GM12878 (cell line): ENCODE data around the gene DUS1L. TPM values are rescaled to one million over a fixed set of nuclear protein-coding genes. Genes with fewer than 3 reads are reported as not detected.

ENCODE experiments used
- ATAC-seq: fragments of 200-7000 bp; cut with Tn5 transposase; 3 replicates; pipeline ENCODE4 v1.9.1; 2020; ENCODE audit warnings: mild to moderate bottlenecking, moderate library complexity
- BruUV-seq: library from RNA; stranded (reverse); fragments of 400-500 nt; replicated peaks from 2 replicates; lab custom pipeline; 2021; lab: Mats Ljungman, UMichigan
- CTCF ChIA-PET: fragments of 300-600 bp; sonication (Branson Sonifier 250); formaldehyde crosslinking; extraction: SDS; loops from one replicate; lab custom pipeline; 2021; ENCODE audit warnings: inconsistent platforms; lab: Yijun Ruan, JAX
- POLR2A ChIA-PET: fragments of 350-600 bp; formaldehyde crosslinking; extraction: SDS; loops from one replicate; lab custom pipeline; 2021; ENCODE audit warnings: inconsistent platforms; lab: Charles Lee
- RAD21 ChIA-PET: fragments of 300-600 bp; sonication (Branson Sonifier 250); formaldehyde crosslinking; loops from one replicate; lab custom pipeline; 2023; ENCODE audit warnings: antibody characterized with exemption; ENCODE audit not compliant: unreplicated experiment; lab: Charles Lee
- SMC1A ChIA-PET: fragments of 300-600 bp; sonication (Branson Sonifier 250); formaldehyde crosslinking; loops from one replicate; lab custom pipeline; 2023; ENCODE audit not compliant: unreplicated experiment, uncharacterized antibody; lab: Charles Lee
- DNase-seq: peaks from one replicate; pipeline ENCODE4 v3.0.0-alpha.2; 2011; ENCODE audit warnings: low read depth, low spot score
- FAIRE-seq: peaks from 3 replicates; lab custom pipeline; 2011; peaks lifted over from hg19 to GRCh38; lab: Jason Lieb, UNC
- H2AFZ ChIP-seq: 2 replicates; pipeline ENCODE4 v1.6.0; 2011; ENCODE audit warnings: low read depth, low read length, control low read depth; ENCODE audit not compliant: control insufficient read depth
- H3K27ac ChIP-seq: 2 replicates; pipeline ENCODE4 v1.5.1; 2011; ENCODE audit warnings: control low read depth; ENCODE audit not compliant: control insufficient read depth, insufficient read depth
- H3K27me3 ChIP-seq, 2 experiments: replicated peaks in 1 of 2; 2 replicates each; pipeline versions ENCODE4 v1.6.0 to v1.6.1; 2011; ENCODE audit warnings: low read length in 1 of 2; ENCODE audit not compliant: control insufficient read depth in 2 of 2, insufficient read depth in 2 of 2
- H3K36me3 ChIP-seq, 2 experiments: 2 replicates each; pipeline ENCODE4 v1.5.1; 2011; ENCODE audit warnings: low read length in 1 of 2; ENCODE audit not compliant: control insufficient read depth in 2 of 2, insufficient read depth in 2 of 2
- H3K4me1 ChIP-seq: 2 replicates; pipeline ENCODE4 v1.6.1; 2011; ENCODE audit warnings: mild to moderate bottlenecking, low read length, moderate library complexity, mixed read lengths; ENCODE audit not compliant: control insufficient read depth, insufficient read depth
- H3K4me2 ChIP-seq: 2 replicates; pipeline ENCODE4 v1.6.0; 2011; ENCODE audit warnings: control low read depth; ENCODE audit not compliant: control insufficient read depth, insufficient read depth
- H3K4me3 ChIP-seq: fragments of 200-600 bp; sonication (generic); 2 replicates; pipeline ENCODE4 v1.5.1; 2016
- H3K79me2 ChIP-seq: 2 replicates; pipeline ENCODE4 v1.6.0; 2011; ENCODE audit warnings: low read length; ENCODE audit not compliant: control insufficient read depth, insufficient read depth
- H3K9ac ChIP-seq: 2 replicates; pipeline ENCODE4 v1.8.0; 2011; ENCODE audit warnings: low read length, control low read depth, mixed read lengths; ENCODE audit not compliant: control insufficient read depth, insufficient read depth
- H3K9me3 ChIP-seq: replicated peaks from 3 replicates; pipeline ENCODE4 v1.5.1; 2011; ENCODE audit warnings: mild to moderate bottlenecking, low read length; ENCODE audit not compliant: control insufficient read depth, insufficient read depth
- H4K20me1 ChIP-seq: 2 replicates; pipeline ENCODE4 v1.6.0; 2011; ENCODE audit not compliant: control insufficient read depth, insufficient read depth
- BACH1 ChIP-seq: fragments of 450-650 bp; IDR thresholded peaks from 2 replicates; pipeline ENCODE4 v1.6.1; 2017; ENCODE audit warnings: mild to moderate bottlenecking, borderline replicate concordance
- CEBPB ChIP-seq, 2 experiments: fragments of 150-350 bp in 1 of 2; IDR thresholded peaks; 2 replicates each; pipeline ENCODE4 v1.6.1; 2012 to 2014; ENCODE audit warnings: low read depth in 2 of 2, low read length in 2 of 2, borderline replicate concordance in 1 of 2, inconsistent platforms in 1 of 2
- IRF4 ChIP-seq: IDR thresholded peaks from 2 replicates; pipeline ENCODE4 v1.6.1; 2011; ENCODE audit warnings: low read depth, low read length
- POLR2A ChIP-seq: IDR thresholded peaks from 2 replicates; pipeline ENCODE4 v1.6.1; 2011; ENCODE audit warnings: low read depth, mild to moderate bottlenecking, low read length
- POU2F2 ChIP-seq: IDR thresholded peaks from 3 replicates; pipeline ENCODE4 v1.6.1; 2011; ENCODE audit warnings: low read depth, mild to moderate bottlenecking, low read length, borderline replicate concordance
- RAD51 ChIP-seq: fragments of 450-650 bp; IDR thresholded peaks from 2 replicates; pipeline ENCODE4 v1.6.1; 2016; ENCODE audit warnings: moderate library complexity, mild to moderate bottlenecking, inconsistent platforms
- SMAD1 ChIP-seq: fragments of 450-650 bp; IDR thresholded peaks from 2 replicates; pipeline ENCODE4 v1.6.1; 2018; ENCODE audit warnings: mild to moderate bottlenecking, low read depth; ENCODE audit not compliant: partially characterized antibody
- SMARCA5 ChIP-seq: fragments of 450-650 bp; IDR thresholded peaks from 2 replicates; pipeline ENCODE4 v1.6.1; 2017; ENCODE audit warnings: mild to moderate bottlenecking
- SREBF1 ChIP-seq: IDR thresholded peaks from 2 replicates; pipeline ENCODE4 v1.6.1; 2012; ENCODE audit warnings: mild to moderate bottlenecking, low read length
- WRNIP1 ChIP-seq: IDR thresholded peaks from 2 replicates; pipeline ENCODE4 v1.6.1; 2011; ENCODE audit warnings: low read depth, low read length, improper control_type of control experiment, borderline replicate concordance
- ZNF207 ChIP-seq: fragments of 450-650 bp; IDR thresholded peaks from 2 replicates; pipeline ENCODE4 v1.6.1; 2014; ENCODE audit warnings: antibody characterized with exemption, mild to moderate bottlenecking, borderline replicate concordance
- ZNF24 ChIP-seq: fragments of 450-650 bp; IDR thresholded peaks from 2 replicates; pipeline ENCODE4 v1.6.1; 2017; ENCODE audit warnings: antibody characterized with exemption, mild to moderate bottlenecking
- WGBS: methylation state at CpG from one replicate; pipeline ENCODE4 v1.1.6; 2016; ENCODE audit warnings: low lambda C conversion rate; ENCODE audit not compliant: insufficient replicate concordance, insufficient coverage; ENCODE audit errors: missing lambda C conversion rate; 5-methylcytosine and 5-hydroxymethylcytosine counted together
- in situ Hi-C: fragments of 300-500 bp; cut with MboI; formaldehyde crosslinking; loops from 9 replicates; pipeline ENCODE4 v1.14.3; 2018; ENCODE audit warnings: mixed read lengths
- intact Hi-C: fragments of 100-400 bp; cut with micrococcal nuclease; formaldehyde crosslinking; loops from one replicate; pipeline ENCODE4 v1.14.2; 2022; ENCODE audit not compliant: unreplicated experiment
- polyA plus RNA-seq, 11 experiments: library from polyadenylated mRNA; depleted of rRNA in 4 of 11; unstranded in 6 of 11; stranded (reverse) in 5 of 11; fragments of >200 nt; fragmentation: Nextera tagmentation in 4 of 11; fragmentation: Illumina TruSeq in 1 of 11; extraction: Ambion mirVana in 4 of 11; extraction: Trizol in 1 of 11; gene quantifications; 1 replicate in 1 of 11; 2 replicates in 10 of 11; pipeline versions ENCODE4 v1.2.1 to v1.2.3, GENCODE V29; 2011 to 2016; ENCODE audit warnings: inconsistent platforms in 2 of 11, missing spikeins in 2 of 11, low read depth in 1 of 11
- total RNA-seq, 4 experiments: library from RNA; depleted of rRNA in 3 of 4; stranded (reverse); fragments of >200 nt in 3 of 4; fragmentation: Illumina TruSeq in 1 of 4; extraction: Trizol in 1 of 4; gene quantifications; 2 replicates each; pipeline versions ENCODE4 v1.2.1 to v1.2.3, GENCODE V29; 2013 to 2021
- TF ChIP-seq, protein P1 (sequence below): IDR thresholded peaks from 2 replicates; pipeline ENCODE4 v1.6.1; 2011; ENCODE audit warnings: borderline replicate concordance, low read depth, mild to moderate bottlenecking, moderate library complexity, mixed read lengths, low read length; ENCODE audit not compliant: insufficient read depth; ENCODE audit errors: extremely low read length
- TF ChIP-seq, protein P2 (sequence below): fragments of 450-650 bp; IDR thresholded peaks from 2 replicates; pipeline ENCODE4 v1.6.1; 2016; ENCODE audit warnings: mild to moderate bottlenecking

The DUS1L gene
- total and polyA plus RNA-seq, 10 of the 15 experiments (the other 5 are each of a cell fraction or from before 2014, with no cell fraction given), result 6.1 to 157 (median 44.5) TPM

DNA sequence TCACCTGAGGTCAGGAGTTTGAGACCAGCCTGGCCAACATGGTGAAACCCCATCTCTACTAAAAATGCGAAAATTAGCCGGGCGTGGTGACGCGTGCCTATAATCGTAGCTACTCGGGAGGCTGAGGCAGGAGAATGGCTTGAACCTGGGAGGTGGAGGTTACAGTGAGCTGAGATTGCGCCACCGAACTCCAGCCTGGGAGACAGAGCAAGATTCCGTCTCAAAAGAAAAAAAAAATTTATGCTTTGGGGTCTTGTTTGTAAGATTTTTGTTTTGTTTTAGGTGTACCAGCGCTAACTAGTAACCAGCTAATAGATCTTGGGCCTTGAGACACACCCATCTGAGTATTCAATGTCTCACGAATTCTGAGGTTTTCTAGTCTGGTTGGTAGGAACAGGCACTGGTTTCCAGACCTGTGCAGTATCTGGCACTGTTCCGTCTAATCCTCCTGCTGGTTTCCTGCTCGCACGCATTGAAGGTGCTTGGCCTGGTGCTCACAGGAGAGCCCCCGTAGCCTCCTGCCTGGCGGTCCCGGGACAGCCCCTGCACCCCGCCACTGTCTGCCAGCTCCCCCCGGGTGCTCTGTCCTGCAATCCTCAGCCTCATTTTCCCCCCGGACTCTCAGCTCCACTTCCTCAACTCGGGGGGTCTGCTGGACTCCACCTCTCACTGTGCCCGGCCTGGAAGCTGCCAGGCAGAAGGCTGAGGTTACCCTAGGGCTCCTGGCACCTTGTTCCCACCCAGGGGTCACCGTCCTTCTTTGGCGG, 10.6 kb upstream of the DUS1L start:
- Histone ChIP-seq H3K9me3 (no peaks in the 10 kb centered on the region), H3K79me2 (no peaks in the 10 kb centered on the region), H3K27ac (no peak overlapping the region), H3K4me2 (no peak overlapping the region), H3K36me3 (peaks cover under 1 to 18% of the 10 kb centered on the region in 2 experiments; a peak in 2 of 4 replicates), H3K4me1 (no peaks in the 10 kb centered on the region), H3K27me3 (no peaks in the 10 kb centered on the region), H4K20me1 (no peaks in the 10 kb centered on the region), H2AFZ (no peak overlapping the region), H3K4me3 (no peak overlapping the region), H3K9ac (no peak overlapping the region)
- POLR2A ChIA-PET, result no interaction called here
- BruUV-seq, result no TSS peak
- SMC1A ChIA-PET, result no interaction called here
- intact Hi-C loops, result no loop called here
- ATAC-seq (no peak; the same call in 2 of the 3 replicates), DNase-seq (no peak), FAIRE-seq (no peak)
- TF ChIP-seq WRNIP1 (no peak), POU2F2 (peak; percentile 6; the same call in 1 of the 3 replicates), ZNF24 (no peak), SMARCA5 (no peak), IRF4 (no peak), SMAD1 (no peak), RAD51 (no peak), CEBPB (IDR thresholded peaks at IDR 0.05; ENCODE audit: borderline replicate concordance in 1 of 2, low read depth in 2 of 2, low read length in 2 of 2) (no peak), SREBF1 (no peak), BACH1 (no peak), POLR2A (peak; percentile 26; the same call in 1 of the 2 replicates), ZNF207 (no peak)
- TF ChIP-seq, protein P1, sequence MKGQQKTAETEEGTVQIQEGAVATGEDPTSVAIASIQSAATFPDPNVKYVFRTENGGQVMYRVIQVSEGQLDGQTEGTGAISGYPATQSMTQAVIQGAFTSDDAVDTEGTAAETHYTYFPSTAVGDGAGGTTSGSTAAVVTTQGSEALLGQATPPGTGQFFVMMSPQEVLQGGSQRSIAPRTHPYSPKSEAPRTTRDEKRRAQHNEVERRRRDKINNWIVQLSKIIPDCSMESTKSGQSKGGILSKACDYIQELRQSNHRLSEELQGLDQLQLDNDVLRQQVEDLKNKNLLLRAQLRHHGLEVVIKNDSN, result no peak
- TF ChIP-seq, protein P2, sequence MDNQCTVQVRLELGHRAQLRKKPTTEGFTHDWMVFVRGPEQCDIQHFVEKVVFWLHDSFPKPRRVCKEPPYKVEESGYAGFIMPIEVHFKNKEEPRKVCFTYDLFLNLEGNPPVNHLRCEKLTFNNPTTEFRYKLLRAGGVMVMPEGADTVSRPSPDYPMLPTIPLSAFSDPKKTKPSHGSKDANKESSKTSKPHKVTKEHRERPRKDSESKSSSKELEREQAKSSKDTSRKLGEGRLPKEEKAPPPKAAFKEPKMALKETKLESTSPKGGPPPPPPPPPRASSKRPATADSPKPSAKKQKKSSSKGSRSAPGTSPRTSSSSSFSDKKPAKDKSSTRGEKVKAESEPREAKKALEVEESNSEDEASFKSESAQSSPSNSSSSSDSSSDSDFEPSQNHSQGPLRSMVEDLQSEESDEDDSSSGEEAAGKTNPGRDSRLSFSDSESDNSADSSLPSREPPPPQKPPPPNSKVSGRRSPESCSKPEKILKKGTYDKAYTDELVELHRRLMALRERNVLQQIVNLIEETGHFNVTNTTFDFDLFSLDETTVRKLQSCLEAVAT, result no peak
- CTCF ChIA-PET, result interaction anchor here (0.6 kb wide), 2 partner anchors 27 to 128 kb away, joined by 3 read pairs; no protein-coding TSS in a partner anchor
- RAD21 ChIA-PET, result interaction anchor here (0.9 kb wide), 1 partner anchor 44 kb away, joined by 3 read pairs; the partner anchor contains the start of gene RAC3
- WGBS, result 52% methylated on average over 25 of the region's 25 CpGs
- in situ Hi-C loops, result no loop called here
